ENCODE data around the gene UPF2. TPM values are rescaled to one million over a fixed set of nuclear protein-coding genes. Genes with fewer than 3 reads are reported as not detected.
"Not testable (repeated sequence)": the region's sequence is repeated elsewhere in the genome, so short reads cannot be mapped to it uniquely, and the experiment has no call there.

UPF2 gene
- total RNA-seq, 6 donors from 2014 or later, result 16.0 to 44.0 (median 17.3) TPM

DNA sequence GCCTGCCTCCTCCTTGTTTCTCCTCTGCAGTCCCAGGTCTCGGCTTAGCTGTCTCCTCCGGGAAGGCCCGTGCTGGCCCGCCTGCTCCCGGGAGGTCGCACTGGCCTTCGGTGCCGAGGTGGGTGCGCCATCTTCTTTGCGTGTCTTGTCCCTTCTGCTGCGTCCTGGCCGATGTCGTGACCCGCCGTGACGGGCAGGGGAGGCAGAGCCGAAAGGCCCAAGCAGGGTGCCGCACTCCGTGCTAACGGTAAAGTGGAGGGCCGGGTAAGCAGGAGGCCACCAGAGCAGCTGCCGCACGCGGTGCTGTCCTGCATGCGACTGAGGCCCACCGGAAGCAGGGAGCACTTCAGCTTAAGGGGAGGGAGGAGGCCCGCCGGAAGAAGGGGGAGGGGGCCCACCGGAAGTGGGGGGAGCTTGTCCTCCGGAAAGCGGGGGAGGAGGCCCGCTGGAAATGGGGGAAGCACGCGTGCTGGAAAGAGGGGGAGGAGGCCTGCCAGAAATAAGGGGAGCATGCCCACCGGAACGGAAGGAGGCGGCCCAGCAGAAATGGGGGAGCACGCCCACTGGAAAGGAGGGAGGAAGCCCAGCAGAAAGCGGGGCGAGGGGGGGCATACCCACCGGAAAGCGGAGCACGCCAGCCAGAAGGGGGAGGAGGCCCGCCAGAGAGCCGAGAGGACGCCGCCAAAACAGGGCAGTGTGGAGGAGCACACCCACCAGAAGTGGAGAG lies 148.1 kb downstream of the UPF2 start:
- H3K27me3 ChIP-seq, result no peaks in the 10 kb centered on the region
- TF ChIP-seq, protein P1, sequence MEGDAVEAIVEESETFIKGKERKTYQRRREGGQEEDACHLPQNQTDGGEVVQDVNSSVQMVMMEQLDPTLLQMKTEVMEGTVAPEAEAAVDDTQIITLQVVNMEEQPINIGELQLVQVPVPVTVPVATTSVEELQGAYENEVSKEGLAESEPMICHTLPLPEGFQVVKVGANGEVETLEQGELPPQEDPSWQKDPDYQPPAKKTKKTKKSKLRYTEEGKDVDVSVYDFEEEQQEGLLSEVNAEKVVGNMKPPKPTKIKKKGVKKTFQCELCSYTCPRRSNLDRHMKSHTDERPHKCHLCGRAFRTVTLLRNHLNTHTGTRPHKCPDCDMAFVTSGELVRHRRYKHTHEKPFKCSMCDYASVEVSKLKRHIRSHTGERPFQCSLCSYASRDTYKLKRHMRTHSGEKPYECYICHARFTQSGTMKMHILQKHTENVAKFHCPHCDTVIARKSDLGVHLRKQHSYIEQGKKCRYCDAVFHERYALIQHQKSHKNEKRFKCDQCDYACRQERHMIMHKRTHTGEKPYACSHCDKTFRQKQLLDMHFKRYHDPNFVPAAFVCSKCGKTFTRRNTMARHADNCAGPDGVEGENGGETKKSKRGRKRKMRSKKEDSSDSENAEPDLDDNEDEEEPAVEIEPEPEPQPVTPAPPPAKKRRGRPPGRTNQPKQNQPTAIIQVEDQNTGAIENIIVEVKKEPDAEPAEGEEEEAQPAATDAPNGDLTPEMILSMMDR (IDR thresholded peaks at IDR 0.05), result no peak
- TF ChIP-seq POLR2AphosphoS5 (IDR thresholded peaks at IDR 0.05) (no peak), EP300 (IDR thresholded peaks at IDR 0.05) (no peak), POLR2A (IDR thresholded peaks at IDR 0.05) (no peak)
- ATAC-seq (ENCODE audit: low FRiP score in 2 of 2) (no peak), DNase-seq (peak in 1 of 2 donors; percentile 72)
- no peaks in the 10 kb centered on the region for H3K36me3 ChIP-seq
- H3K4me3 ChIP-seq, result no peak overlapping the region
- H3K4me1 ChIP-seq, result no peaks in the 10 kb centered on the region
- no peaks in the 10 kb centered on the region for H3K9me3 ChIP-seq
- 86 to 90% methylated on average over 45 to 47 of the region's 47 CpGs for WGBS, 2 donors
- no peak overlapping the region for H3K27ac ChIP-seq

DNA sequence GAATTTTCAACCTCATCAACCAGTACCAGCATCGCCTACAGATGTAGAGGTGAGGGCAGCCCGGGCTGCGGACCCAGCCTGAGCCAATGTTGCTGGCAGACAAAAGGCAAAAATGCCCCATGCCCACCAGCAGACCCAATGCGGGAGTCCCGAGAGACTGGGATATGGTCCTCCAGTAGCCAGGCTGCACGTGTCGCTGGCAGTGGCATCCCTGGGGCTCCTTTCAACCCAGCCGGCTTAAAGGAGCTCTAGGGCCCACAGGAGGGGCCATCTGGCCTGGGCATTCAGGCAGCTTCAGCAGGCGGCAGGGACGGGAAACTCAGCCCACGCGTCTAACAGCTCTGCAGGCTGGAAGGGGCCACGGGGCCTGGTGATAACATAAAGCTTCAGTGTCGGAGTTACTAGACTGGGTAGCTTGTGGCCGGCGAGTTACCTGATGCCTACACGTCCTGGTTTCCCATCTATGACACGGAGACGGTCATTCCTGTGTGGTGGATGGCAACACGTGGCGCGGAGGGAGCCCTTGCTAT lies 148.8 kb downstream of the UPF2 start:
- ATAC-seq (ENCODE audit: low FRiP score in 2 of 2), result no peak
- Histone ChIP-seq H3K4me3 (no peak overlapping the region), H3K27me3 (no peaks in the 10 kb centered on the region), H3K36me3 (no peaks in the 10 kb centered on the region), H3K9me3 (no peaks in the 10 kb centered on the region), H3K27ac (no peak overlapping the region), H3K4me1 (no peaks in the 10 kb centered on the region)
- TF ChIP-seq POLR2A (IDR thresholded peaks at IDR 0.05) (no peak), EP300 (IDR thresholded peaks at IDR 0.05) (no peak), POLR2AphosphoS5 (IDR thresholded peaks at IDR 0.05) (no peak)
- TF ChIP-seq, protein P1 (IDR thresholded peaks at IDR 0.05), result no peak
- peak in 1 of 2 donors; percentile 55 for DNase-seq
- 93 to 96% methylated on average over 16 to 22 of the region's 22 CpGs for WGBS, 2 donors

DNA sequence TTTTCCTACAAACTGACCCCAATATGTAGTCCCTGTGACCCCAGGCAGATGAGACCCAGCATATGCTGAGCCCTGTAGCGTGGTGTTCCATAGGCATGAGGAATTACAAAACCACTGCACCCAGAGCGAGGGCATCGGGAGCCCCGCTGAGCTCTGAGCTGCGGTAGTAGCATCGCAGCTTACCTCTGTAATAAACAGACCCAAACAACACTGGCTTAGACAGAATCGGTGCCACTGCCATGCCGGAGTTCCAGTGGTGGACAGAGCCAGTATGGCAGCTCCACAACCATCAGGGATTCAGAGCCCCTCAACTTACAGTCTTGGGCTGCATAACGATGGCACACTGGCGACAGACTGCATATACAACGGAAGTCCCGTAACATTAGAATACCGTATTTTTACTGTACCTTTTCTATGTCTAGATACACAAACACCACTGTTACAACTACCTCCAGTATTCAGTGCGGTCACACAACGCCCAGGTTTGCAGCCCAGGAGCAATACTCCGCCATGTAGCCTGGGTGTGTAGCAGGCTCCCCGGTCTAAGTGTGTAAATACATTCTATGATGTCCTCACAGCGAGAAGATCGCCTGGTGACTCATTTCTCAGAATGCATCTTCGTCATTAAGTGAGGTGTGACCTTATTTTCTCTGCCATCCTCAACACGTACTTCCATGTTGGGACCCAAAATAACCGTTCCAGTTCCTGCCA lies 150.7 kb downstream of the UPF2 start:
- H3K27ac ChIP-seq, result no peak overlapping the region
- no peaks in the 10 kb centered on the region for H3K27me3 ChIP-seq
- H3K4me3 ChIP-seq, result no peak overlapping the region
- 92 to 96% methylated on average over 22 of the region's 22 CpGs for WGBS, 2 donors
- H3K36me3 ChIP-seq, result no peaks in the 10 kb centered on the region
- no peak for DNase-seq
- TF ChIP-seq POLR2AphosphoS5 (IDR thresholded peaks at IDR 0.05) (no peak), EP300 (IDR thresholded peaks at IDR 0.05) (no peak), POLR2A (IDR thresholded peaks at IDR 0.05) (no peak)
- TF ChIP-seq, protein P1 (IDR thresholded peaks at IDR 0.05), result no peak
- ATAC-seq (ENCODE audit: low FRiP score in 2 of 2), result no peak
- H3K9me3 ChIP-seq, result no peaks in the 10 kb centered on the region
- H3K4me1 ChIP-seq, result peaks cover 0 to 2% (median 0%) of the 10 kb centered on the region in 4 donors

DNA sequence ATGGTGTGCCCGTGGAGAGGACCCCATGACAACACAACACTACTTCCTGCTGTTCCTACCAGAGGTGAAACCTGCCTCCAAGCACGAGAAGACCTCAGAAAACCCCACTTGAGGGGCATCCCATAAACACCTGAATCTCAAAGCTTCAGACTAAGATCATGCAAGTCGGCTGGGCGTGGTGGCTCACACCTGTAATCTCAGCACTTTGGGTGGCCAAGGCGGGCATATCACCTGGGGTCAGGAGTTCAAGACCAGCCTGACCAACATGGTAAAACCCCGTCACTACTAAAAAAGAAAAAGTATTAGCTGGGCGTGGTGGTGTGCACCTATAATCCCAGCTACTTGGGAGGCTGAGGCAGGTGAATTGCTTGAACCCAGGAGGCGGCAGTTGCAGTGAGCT lies 153.3 kb downstream of the UPF2 start:
- not testable (repeated sequence) for H3K9me3 ChIP-seq; DNase-seq; ATAC-seq (ENCODE audit: low FRiP score in 2 of 2); H3K27ac ChIP-seq; H3K4me3 ChIP-seq; H3K4me1 ChIP-seq; H3K27me3 ChIP-seq; H3K36me3 ChIP-seq
- WGBS, 2 donors, result 85 to 95% methylated on average over 7 to 8 of the region's 8 CpGs

DNA sequence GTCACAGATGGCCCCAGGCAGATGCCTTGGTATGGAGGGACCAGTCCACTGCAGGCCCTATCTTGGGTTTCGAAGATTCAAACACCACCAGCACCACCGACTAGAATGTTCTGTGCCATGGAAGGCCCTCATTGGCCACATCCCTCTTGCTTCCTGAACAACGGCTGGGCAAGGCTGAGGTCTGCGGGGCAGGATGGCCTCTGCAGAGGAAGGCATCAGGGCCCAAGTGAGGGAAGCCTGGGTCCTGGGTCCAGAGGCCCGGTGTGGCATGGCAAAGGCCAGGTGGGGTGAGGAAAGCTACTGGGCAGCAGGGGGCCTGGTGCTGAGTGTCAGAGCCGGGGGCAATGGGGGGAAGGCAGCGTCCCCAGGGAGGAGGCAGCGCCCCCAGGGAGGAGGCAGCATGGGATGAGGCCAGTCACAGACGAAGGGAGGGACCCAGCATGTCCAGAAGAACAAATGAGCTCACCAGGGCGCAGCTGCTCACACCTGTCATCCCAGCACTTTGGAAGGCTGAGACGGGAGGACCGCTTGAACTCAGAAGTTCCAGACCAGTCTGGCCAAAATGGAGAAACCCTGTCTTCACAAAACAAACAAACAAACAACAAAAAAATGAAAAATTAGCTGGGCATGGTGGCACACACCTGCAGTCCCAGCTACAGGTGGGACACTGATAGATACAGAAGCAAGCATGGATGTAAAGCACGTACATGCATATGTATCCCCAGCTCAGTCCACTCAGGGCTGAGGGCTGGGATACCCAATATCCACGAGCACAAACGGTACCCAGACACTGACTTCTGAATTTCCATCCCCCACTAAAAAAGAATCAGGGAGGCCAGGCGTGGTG lies 155.0 kb downstream of the UPF2 start:
- no peaks in the 10 kb centered on the region for H3K9me3 ChIP-seq
- 85 to 91% methylated on average over 14 to 16 of the region's 16 CpGs for WGBS, 2 donors
- TF ChIP-seq, protein P1 (IDR thresholded peaks at IDR 0.05), result no peak
- TF ChIP-seq POLR2A (IDR thresholded peaks at IDR 0.05), result no peak
- no peak for TF ChIP-seq EP300 (IDR thresholded peaks at IDR 0.05)
- TF ChIP-seq POLR2AphosphoS5 (IDR thresholded peaks at IDR 0.05), result no peak
- no peak overlapping the region for H3K27ac ChIP-seq
- DNase-seq, result peak in 1 of 2 donors; percentile 53
- no peaks in the 10 kb centered on the region for H3K27me3 ChIP-seq
- ATAC-seq (ENCODE audit: low FRiP score in 2 of 2), result no peak
- no peak overlapping the region for H3K4me3 ChIP-seq
- H3K36me3 ChIP-seq, result no peaks in the 10 kb centered on the region
- H3K4me1 ChIP-seq, result peaks cover 0 to 8% (median 0%) of the 10 kb centered on the region in 4 donors
